ENCODE results near the gene TRAPPC2.

GRCh38 chrX:13700380-13700779, 34.0 kb downstream of the TRAPPC2 start:
- no peak for TF ChIP-seq CTCF (IDR thresholded peaks at IDR 0.05)
- TF ChIP-seq POLR2A (IDR thresholded peaks at IDR 0.05): no peak

Measured in testis (tissue), 2 donors.